Hair follicular keratinocyte (primary cell): ENCODE data around the gene ACY1. TPM values are rescaled to one million over a fixed set of nuclear protein-coding genes. Genes with fewer than 3 reads are reported as not detected.

Experiments used
- total RNA-seq: library from RNA; depleted of rRNA; stranded (reverse); fragments of >200 nt; gene quantifications from 2 replicates; pipeline ENCODE4 v1.2.3, GENCODE V29; 2015

The ACY1 gene
- 134 and 148 TPM in 2 replicates for total RNA-seq

GRCh38 chr3:51982838-51983577 is at the start of gene ACY1:
ACY1 (plus strand) TSS chr3:51983535; CDS start chr3:51984065, 530 bp downstream.

GRCh38 chr3:51941798-51942602 is 41.3 kb upstream of the ACY1 start, which contains the start of the genes PARP3 and RRP9:
PARP3 (plus strand) TSS chr3:51942363; CDS start chr3:51943356, 993 bp downstream.
RRP9 (minus strand) TSS chr3:51941904; CDS start chr3:51941867, 37 bp downstream.

DNA sequence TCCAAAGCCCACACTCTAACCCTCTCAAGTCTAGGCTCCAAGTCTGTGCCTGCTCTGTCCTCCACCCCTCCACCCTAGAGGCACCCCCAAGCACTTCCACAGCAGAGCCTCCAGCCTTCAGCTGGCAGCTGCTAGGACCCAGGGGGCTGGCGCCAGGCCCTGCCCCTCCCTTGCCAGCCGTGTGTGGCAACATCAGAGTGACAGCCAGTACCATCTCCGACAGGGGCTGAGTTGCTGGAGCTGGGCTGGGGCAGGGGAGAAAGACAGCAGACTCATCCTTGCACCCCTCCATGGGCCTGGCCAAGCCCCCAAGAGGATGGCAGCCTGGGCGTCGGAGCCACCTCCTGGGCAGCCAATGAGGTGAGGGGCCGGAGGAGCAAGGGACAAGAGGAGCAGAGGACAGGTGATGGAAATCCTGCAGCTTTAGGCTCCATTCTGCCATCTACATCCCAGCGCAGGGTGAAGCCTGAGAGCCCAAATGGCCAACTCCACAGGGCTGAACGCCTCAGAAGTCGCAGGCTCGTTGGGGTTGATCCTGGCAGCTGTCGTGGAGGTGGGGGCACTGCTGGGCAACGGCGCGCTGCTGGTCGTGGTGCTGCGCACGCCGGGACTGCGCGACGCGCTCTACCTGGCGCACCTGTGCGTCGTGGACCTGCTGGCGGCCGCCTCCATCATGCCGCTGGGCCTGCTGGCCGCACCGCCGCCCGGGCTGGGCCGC is 28.0 kb upstream of the ACY1 start, which contains the start of gene GPR62:
Gene GPR62, plus strand, starts transcription at position 207 of the 718 bp plus-strand sequence. Its CDS starts 272 bp downstream, at position 479.

DNA sequence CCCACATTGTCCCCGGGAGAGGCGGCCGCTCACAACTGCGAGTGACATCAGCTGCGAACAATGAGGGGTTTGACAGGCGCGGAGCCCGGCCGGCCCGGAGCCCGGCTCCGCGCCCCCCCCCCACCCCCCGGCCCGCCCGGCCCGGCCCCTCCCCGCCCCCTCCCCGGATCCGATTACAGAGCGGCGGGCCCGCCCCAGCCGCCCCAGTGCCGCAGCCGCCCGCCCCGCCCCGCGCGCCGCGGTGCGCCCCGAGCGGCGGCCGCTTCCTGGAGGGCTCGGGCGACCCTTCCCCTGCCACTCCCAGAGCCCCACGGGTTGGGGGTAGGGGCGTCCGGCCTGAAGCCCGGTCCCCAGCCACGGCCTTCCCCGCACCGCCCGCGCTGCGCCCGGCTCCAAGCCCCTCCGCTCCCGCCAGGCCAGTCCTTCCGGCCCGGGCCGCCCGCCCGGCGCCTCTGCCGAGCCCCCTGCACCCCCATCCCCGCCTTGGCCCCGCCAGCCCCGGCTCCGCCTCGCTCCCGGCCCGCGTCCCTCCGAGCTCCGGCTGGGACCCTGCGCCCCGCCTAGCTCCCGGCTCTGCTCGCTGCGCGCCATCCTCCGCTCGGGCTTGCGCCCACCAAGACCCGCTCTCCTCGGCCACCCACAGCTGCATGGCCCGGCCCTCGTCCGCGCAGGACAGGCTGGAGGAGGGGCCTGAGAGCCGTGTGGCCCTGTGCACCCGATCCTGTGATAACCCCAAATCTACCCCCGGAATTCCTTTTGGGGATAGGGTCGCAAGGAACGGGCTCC is 15.8 kb upstream of the ACY1 start, which contains the start of gene PCBP4:
Gene PCBP4, minus strand, starts transcription at position 71 of the 786 bp plus-strand sequence. CDS start 6,214 bp downstream, outside the sequence.

DNA sequence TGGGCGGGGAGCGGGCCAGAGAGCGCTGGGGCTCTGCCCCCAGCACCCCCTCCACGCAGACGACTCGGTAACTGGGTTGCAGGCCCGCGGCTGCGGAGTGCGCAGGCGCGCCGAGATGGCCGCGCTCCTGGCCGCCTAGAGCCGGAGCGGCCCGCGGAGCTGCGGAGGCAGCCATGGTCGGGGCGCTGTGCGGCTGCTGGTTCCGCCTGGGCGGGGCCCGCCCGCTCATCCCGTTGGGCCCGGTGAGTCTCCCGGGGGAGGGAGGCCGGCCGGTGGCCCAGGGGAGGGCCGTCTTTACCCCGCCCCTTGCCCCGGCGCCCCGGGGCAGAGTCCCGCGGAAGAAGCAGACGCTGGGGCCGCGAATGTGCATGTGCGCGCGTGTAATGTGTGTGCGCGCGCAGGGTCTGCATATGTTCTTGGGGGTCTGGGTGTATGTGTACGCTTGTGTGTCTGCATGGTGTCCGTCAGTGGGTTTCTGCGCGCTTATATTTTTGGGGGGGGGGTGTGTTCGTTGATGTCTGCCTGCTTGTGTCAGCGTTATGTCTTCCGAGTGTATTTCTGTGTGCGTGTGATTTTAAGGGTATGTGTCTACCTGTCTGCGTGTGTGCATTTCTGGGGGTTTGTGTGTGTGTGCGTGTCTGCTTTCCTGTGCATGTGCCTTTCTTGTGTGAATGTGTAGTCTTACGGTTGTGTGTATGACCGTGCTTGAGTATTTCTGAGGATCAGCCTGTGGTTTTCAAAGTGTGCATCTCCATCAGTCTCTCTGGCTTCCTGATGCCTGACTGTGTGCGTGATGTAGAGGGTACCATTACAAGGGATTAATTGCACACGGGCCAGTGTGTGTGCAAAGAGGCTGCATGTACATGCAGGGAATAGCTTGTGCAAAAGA is 8.1 kb upstream of the ACY1 start, which contains the start of gene ABHD14A:
Gene ABHD14A, plus strand, starts transcription at position 102 of the 889 bp plus-strand sequence. Its CDS starts 72 bp downstream, at position 174.

DNA sequence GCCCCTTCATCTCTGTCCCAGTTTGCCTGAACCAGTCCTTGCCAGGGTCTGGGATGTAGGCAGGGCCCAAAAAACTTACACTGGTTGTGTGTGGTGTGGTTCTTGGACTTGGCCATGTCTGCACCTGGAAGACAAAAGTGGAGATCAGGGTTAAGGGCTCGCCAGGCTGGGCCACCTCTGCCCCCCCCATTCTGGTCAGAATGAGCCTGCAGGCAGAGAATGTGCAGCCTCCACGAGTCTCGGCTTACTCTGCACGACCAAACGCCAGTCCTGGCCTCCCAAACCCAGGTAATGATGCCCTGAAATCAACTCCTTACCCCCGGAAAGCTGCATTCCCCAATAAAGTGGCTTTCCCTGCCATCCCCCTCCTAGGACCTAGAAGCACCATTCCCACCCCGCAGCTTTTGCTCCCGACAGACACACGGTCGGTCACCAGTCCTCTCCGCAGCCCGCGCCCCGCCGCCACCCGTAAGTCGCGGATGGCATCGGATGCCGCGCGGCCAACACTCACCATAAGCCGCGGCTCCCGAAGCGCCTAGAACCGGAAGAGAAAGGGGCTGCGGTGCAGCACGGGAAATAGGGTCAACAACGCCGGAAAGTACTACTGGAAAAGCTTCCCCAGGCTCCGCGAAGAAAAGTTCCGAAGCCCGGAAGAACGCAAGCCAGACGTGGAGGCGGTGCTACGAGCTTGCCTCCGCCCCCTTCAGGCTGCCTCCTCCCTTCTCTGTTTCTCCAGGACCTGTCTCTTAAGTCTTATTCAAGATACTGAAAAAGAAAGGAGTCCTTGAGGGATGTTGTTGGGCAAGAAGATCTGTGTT is 12.2 kb downstream of the ACY1 start, which contains the start of gene RPL29:
Gene RPL29, minus strand, starts transcription at position 550 of the 818 bp plus-strand sequence. Its CDS starts 434 bp downstream, at position 116.

Other genes starting within 250 kb of the ACY1 start
- not detected in 2 replicates for gene IQCF6, start 204.3 kb upstream of the ACY1 start, total RNA-seq
- gene IQCF2, start 121.9 kb upstream of the ACY1 start, total RNA-seq = not detected in 2 replicates
- not detected in 2 replicates for gene IQCF5, start 107.9 kb upstream of the ACY1 start, total RNA-seq
- not detected in 2 replicates for gene IQCF1, start 80.2 kb upstream of the ACY1 start, total RNA-seq
- gene RRP9, start 41.6 kb upstream of the ACY1 start, total RNA-seq = 29.8 and 47.9 TPM in 2 replicates
- gene PARP3, start 41.2 kb upstream of the ACY1 start, total RNA-seq = 5.7 and 5.9 TPM in 2 replicates
- not detected in 2 replicates for gene GPR62, start 28.2 kb upstream of the ACY1 start, total RNA-seq
- 44.2 and 57.0 TPM in 2 replicates for gene PCBP4, start 16.1 kb upstream of the ACY1 start, total RNA-seq
- gene ABHD14B, start 9.5 kb upstream of the ACY1 start, total RNA-seq = 51.9 and 64.7 TPM in 2 replicates
- gene ABHD14A, start 8.5 kb upstream of the ACY1 start, total RNA-seq = 19.7 and 19.8 TPM in 2 replicates
- gene RPL29, start 12.4 kb downstream of the ACY1 start, total RNA-seq = 2,114 and 2,340 TPM in 2 replicates
- 118 and 162 TPM in 2 replicates for gene DUSP7, start 73.0 kb downstream of the ACY1 start, total RNA-seq
- 8.7 and 23.7 TPM in 2 replicates for gene POC1A, start 170.9 kb downstream of the ACY1 start, total RNA-seq
- gene ALAS1, start 214.6 kb downstream of the ACY1 start, total RNA-seq = 43.8 and 52.0 TPM in 2 replicates
- gene TLR9, start 242.1 kb downstream of the ACY1 start, total RNA-seq = not detected in 2 replicates